Dedifferentiated amniotic fluid mesenchymal stem cell (primary cell): ENCODE results near the gene TEX52.
A peak's percentile ranks its signal among the peaks of the same experiment; 100 is the strongest.
"Not testable (repeated sequence)": the region's sequence is repeated elsewhere in the genome, so short reads cannot be mapped to it uniquely, and the experiment has no call there.

ENCODE experiments used
- DNase-seq: peaks from one replicate; pipeline ENCODE4 v3.0.0-alpha.2; 2016; ENCODE audit errors: extremely low spot score

The TEX52 gene

DNA sequence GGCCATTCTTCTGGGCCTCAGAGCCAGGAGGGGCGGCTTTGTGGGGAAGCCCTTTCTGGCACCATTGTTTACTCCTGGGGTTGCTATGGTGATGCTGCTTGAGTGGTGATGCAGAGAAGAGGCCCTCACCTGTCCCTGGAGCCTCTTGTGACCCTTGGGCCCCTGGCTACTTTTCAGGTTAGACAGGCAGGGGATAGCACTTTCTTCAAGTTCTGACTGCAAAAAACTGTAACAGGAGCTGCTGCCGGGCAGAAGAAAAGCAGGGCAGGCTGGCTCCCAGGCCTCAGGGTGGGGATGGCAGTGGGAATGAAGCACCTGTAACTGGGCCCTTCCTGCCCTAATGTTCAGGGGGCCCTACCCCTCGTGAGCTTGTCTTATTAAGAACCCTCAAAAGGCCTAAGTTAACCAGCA is at the start of gene TEX52:
Gene TEX52, minus strand, starts transcription at position 19 of the 411 bp plus-strand sequence. Its CDS starts 13 bp downstream, at position 6.
- DNase-seq: no peak

- DNase-seq: no peak
Measured at GRCh38 chr12:2904260-2904659, 47.4 kb upstream of the TEX52 start.

GRCh38 chr12:2902272-2902880 is 45.5 kb upstream of the TEX52 start:
- no peak for DNase-seq

- DNase-seq: no peak
Measured at GRCh38 chr12:2900642-2901041, 43.8 kb upstream of the TEX52 start.

DNA sequence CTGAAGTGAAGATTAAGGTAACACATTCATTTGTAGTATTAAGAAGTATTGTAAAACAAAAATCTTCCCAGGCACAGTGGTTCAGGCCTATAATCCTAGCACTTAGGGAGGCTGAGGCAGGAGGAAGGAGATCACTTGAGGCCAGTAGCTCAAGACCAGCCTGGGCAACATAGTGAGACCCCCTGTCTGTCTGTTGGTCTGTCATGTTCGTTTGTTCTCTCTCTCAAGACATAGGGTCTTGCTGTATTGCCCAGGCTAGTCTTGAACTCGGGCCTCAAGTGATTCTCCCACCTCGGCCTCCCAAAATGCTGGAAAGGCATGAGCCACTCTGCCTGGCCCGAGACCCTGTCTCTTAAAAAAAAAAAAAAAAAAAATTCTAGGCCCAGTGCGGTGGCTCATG is 40.6 kb upstream of the TEX52 start:
- DNase-seq: no peak

DNA sequence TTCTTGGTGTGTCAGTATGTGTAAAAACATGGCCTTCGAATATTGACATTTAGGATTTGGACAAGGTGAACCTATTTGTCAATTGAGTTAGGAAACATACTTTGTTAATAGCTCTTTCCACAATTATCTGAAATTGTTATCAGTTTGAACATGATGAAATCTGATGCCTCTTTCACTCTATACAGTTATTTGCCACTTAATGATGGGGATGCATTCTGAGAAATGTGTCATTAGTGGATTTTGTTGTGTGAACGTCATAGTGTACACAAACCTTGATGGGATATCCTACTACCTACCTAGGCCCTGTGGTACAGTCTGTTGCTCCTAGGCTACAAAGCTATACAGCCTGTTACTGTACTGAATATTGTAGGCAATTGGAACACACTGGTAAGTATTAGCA is 38.7 kb upstream of the TEX52 start:
- no peak for DNase-seq

GRCh38 chr12:2895051-2895451 is 38.2 kb upstream of the TEX52 start:
- DNase-seq: peak; percentile 53

DNA sequence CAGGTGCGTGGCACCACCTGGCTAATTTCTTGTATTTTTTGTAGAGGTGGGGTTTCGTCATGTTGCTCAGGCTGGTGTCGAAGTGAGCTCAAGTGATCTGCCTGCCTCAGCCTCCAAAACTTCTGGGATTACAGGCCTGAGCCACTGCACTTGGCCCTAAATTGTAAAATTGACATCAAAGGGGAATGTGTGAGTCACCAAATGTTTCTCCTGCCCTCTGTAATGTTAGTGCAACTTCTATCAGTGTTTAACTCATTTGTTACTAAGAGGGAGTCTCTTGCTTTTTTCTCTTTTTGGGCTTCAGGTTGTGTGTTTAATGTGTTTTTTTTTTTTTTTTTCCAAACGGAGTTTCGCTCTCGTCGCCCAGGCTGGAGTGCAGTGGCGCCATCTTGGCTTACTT is 36.2 kb upstream of the TEX52 start:
- peak; percentile 83 for DNase-seq

- peak; percentile 35 for DNase-seq
Measured at GRCh38 chr12:2892246-2892645, 35.4 kb upstream of the TEX52 start.

DNA sequence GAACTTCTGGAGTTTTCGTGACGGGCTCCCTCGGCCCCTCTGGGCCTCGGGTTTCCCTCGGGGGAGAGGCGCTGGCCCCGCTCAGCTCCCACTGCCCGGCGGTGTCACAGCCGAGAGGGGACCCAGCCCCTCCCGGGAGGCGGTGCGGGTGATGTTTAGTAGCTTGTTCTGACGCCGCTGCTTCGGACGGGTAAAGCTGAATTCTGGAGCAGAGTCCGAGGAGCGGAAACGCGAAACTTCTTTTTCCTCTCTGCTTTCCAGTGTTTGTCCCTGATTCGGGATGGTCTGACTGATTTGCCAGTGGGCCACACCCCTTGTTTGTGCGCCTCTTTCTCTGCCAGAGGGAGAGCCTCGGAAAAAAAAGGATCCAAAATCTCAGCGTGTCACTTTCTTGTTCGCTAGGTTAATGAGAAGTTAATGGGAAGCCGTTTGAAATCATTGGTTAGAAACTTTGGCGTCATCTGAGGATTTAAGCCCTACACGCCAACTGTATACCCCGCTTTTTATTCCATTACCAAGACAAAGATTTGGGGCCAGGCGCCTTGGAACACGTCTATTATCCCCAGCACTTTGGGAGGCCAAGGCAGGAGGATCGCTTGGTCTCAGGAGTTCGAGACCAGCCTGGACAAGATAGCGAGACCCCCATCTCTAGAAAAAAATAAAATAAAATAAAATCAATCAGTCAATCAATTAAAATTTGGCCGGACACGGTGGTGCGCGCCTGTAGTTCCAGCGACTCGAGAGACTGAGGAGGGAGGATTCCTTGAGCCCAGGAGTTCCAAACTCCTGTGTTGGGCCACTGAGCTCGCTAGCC is 34.6 kb upstream of the TEX52 start:
- DNase-seq: peak; percentile 63

- DNase-seq: peak; percentile 98
Measured at GRCh38 chr12:2890388-2891239, 33.8 kb upstream of the TEX52 start, which contains the start of gene TULP3. Gene TULP3, plus strand, starts transcription at chr12:2890891. Its CDS starts 57 bp downstream, at chr12:2890948.

DNA sequence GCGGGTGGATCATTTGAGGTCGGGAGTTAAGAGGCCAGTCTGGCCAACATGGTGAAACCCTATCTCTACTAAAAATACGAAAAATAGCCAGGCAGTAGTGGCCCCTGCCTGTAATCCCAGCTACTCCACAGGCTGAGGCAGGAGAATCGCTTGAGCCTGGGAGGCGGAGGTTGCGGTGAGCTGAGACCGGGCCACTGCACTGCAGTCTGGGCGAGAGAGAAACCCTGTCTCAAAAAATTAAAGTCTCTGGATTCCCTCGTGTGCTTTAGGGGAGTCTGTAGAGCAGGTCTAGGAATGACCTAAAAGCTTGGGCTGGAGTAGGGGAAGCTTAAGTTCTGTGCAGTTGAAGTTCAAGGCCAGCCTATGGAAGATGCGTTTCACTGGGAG is 33.2 kb upstream of the TEX52 start:
- no peak for DNase-seq

DNA sequence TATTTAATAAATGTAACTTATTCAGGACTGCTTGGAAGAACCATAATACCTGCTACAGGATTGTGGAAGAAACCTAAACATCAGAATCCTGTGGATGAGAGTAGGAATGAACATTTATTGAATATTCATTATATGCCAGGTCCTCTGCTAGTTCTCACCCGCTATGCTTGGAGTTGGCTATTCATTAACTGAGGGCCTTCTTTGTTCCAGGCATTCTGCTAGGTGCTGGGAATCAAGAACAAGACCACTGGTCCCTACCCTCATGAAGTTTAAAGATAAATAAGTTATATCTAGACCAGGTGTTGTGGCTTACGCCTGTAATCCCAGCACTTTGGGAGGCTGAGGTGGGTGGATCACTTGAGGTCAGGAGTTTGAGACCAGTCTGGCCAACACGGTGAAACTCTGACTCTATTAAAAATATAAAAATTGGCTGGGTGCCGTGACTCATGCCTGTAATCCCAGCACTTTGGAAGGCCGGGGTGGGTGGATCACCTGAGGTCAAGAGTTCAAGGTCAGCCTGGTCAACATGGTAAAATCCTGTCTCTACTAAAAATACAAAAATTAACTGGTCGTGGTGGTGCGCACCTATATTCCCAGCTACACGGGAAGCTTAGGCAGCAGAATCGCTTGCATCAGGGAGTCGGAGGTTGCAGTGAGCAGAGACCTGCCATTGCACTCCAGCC is 30.1 kb upstream of the TEX52 start:
- DNase-seq: no peak

DNA sequence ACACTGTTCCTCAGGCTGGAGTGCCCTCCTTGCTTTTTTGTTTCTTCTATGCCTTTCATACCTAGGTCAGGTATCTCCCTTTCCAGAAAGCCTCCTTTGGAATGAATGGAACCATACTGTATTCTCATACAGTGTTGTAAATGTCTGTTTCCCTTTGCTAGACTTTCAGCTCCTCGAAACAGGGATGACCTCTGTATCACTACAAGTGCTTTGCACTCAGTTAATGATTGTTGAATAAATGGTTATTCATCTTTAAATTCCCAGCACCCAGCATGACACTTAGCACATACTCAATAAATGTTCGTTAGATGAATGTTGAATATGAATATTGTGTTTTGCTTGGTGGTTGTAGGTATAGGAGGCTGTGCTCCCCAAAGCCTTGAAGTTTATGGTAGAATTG is 28.0 kb upstream of the TEX52 start:
- no peak for DNase-seq

- no peak for DNase-seq
Measured at GRCh38 chr12:2879853-2880252, 23.0 kb upstream of the TEX52 start.

DNA sequence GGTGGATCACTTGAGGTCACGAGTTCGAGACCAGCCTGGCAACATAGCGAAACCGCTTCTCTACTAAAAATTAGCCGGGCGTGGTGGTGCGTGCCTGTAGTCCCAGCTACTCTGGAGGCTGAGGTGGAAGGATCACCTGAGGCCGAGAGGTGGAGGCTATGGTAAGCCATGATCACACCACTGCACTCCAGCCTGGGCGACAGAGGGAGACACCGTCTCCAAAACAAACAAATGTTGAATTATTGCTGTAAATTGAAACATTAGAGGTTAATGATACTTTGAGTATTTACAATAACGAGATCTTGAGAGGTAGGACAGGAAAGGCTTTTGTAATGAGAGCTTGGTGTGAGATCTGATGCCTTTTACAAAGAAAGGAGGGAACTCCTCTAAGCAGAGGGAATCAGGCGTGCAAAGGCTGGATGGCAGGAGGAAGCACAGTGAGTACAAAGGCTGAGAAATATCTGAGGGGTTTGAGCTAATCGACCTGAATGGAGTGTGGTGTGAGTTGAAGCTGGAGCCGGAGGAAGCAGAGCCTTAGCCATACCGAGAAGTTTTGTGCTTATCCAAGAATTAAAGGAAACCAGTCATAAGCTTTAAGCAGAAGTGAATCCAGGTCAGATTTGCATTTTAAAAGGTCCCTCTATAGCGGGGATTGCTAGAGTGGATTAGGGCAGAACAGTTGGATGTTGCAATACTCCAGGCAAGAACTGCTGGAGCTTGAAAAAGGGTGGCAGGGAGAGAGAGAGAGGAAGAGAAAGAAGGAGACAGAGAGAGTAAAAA is 21.3 kb upstream of the TEX52 start:
- peak; percentile 56 for DNase-seq

DNA sequence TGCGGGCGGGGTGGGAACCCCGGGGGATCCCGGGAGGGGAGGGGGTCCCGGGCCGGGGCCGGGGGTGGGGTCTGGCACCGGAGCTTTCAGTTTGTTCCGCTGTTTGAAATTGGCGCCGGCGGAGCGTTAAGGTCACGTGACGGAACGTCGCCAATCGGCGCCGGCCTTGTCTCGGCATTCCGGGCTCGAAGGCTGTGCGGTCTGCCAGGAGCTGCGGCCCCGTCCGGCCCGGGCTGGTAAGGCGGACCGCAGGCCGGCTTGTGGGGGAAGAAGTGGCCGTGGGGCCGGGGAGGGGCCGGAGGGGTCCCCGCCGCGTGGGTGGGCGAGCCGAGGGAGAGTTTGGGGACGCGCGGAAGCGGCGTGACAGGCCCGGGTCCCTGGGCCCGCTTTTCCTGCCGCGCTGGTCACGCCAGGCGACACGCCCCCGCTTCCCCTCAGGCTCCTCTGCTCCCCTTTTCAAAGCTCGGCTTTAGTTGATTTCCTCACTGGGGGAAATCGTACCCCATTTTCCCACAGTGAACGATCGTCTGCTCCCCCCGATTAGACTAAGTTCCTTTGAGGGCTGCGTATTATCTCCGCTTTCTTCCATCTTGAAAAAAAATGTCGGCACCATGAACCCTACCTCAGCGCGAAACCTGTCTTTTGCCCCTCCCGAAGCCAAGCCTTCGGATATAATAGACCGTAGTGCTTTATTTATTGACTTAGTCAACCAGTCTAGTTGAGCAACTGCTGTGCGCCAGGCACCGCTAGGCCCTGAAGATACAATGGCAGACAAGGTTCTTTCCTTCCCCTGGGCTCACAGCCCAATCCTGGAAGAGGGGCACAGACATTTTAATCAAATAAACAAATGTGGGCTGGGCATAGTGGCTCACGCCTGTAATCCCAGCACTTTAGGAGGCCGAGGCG is 20.5 kb upstream of the TEX52 start, which contains the start of the genes FOXM1 and RHNO1:
Gene FOXM1, minus strand, starts transcription at position 128 of the 906 bp plus-strand sequence. CDS start 2,696 bp downstream, outside the sequence.
Gene RHNO1, plus strand, starts transcription at position 177 of the 906 bp plus-strand sequence. CDS start 8,144 bp downstream, outside the sequence.
- peak; percentile 92 for DNase-seq

DNA sequence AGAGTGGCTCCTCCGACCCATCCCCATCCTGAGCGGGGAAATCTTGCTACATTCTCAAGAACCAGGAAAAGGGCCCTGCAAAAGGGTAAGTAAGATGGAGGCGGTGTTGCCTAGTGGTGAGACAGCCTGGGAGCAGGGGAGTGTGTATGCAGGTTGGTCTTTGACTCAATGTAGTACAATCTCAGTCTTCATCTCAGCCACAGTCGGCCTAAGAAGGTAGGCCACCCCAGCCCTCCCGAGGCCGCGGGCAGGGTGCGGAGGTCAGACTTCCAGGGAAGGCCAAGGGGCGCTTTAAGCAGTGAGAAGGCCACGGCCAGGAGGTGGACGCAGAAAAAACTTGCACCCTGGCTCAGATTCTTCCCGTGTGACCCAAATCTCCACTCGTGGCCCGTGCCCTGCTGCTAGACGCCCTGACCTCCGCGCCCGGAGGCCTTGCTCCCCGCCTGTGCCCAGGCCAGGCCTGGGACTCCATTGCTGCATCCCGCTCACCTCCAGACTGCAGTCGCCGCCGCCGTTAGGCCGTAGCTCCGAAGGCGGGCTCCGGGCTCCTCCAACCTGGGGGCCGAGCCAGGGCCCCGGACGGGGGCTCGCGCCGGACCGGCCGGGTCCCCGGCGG is 19.7 kb upstream of the TEX52 start:
- no peak for DNase-seq

DNA sequence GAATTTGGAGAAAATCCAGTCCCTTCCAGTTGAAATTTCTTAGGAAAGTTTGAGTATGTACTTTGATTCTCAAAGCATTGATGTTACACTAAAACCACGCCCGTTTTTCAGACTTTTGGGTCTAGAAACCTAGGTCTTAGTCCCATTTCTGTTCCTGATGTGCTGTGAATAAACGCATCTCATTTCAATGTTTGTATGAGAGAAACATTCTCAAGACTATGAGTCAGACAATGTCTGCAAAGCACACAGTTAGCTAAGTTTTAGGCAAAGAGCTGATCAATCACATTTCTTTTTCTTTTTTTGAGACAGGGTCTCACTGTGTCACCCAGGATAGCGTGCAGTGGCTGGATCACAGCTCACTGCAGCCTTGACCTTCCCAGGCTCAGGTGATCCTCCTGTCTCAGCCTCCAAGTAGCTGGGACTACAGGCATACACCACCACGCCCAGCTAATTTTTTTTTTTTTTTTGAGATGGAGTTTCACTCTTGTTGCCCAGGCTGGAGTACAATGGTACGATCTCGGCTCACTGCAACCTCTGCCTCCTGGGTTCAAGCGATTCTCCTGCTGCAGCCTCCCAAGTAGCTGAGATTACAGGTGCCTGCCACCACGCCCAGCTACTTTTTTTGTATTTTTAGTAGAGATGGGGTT is 12.3 kb upstream of the TEX52 start:
- not testable (repeated sequence) for DNase-seq
